HFFc6 (cell line): Measurements from ENCODE around the gene MGAT4B. TPM values are rescaled to one million over a fixed set of nuclear protein-coding genes. Genes with fewer than 3 reads are reported as not detected.

ENCODE experiments used
- DNase-seq: peaks from one replicate; pipeline ENCODE4 v3.0.0-alpha.2; 2018
- H3K27ac Mint-ChIP-seq: 2 replicates; pipeline ENCODE4 v1.8.0; 2020; ENCODE audit warnings: mild to moderate bottlenecking, mixed read lengths
- H3K27me3 Mint-ChIP-seq: 2 replicates; pipeline ENCODE4 v1.8.0; 2021; ENCODE audit warnings: mild to moderate bottlenecking, moderate library complexity, mixed read lengths; ENCODE audit not compliant: insufficient read depth
- H3K36me3 Mint-ChIP-seq: 2 replicates; pipeline ENCODE4 v1.8.0; 2021; ENCODE audit warnings: low read depth, mixed read lengths
- H3K4me1 Mint-ChIP-seq: 2 replicates; pipeline ENCODE4 v1.8.0; 2020; ENCODE audit warnings: low read depth, mixed read lengths
- H3K4me3 Mint-ChIP-seq: 2 replicates; pipeline ENCODE4 v1.8.0; 2020; ENCODE audit warnings: mild to moderate bottlenecking, moderate library complexity, mixed read lengths
- H3K9me3 Mint-ChIP-seq: 2 replicates; pipeline ENCODE4 v1.8.0; 2020; ENCODE audit warnings: mild to moderate bottlenecking, mixed read lengths
- total RNA-seq, 6 experiments: library from RNA; stranded (reverse); fragmentation: NEBNext Ultra II Directional; extraction: Animal tissue kit (Norgen Biotek cat#: 25700); gene quantifications; 2 replicates in 1 of 6; 3 replicates in 5 of 6; pipeline ENCODE4 v1.2.3, GENCODE V29; 2021
- TF ChIP-seq, protein P1 (sequence below): fragments of 200-600 bp; sonication (generic); IDR thresholded peaks from 2 replicates; pipeline ENCODE4 v1.5.0; 2021; ENCODE audit warnings: antibody characterized with exemption, mild to moderate bottlenecking

Gene MGAT4B
- total RNA-seq, 6 experiments from 2014 or later: 129 to 166 (median 148) TPM

DNA sequence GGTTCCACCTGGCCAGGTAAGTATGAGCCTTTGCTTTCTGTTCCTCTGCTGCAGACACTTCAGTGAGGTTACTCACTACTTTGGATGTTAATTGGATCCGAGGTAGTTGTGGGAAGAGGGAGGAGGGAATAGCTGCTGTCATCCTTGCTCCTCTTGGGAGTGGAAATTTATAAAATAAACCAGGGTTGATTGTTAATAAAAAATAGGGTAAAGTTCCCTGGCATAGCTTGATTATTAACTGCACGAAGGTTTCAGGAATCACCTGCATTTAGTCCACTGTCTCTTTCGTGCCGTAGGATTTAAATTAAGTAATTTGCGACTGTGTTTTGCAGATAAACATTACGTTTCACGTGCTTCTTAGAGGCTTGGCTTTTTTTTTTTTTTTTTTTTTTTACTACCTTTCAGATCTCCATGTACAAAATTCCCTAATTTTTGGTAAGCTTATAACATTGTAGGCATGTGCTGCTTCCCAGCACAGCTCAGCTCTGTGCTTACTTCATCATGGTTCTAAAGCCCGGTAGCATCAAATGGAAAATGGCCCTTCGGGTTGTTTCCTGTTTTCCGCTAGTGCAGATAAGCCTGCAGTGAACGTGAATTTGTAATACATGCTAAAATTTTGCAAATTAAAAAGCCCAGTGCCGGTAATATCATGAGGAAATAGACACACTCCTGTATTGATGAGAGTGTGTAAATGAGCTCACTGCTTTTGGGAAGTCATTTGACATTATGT, 39.8 kb downstream of the MGAT4B start:
- H3K4me1 Mint-ChIP-seq: peaks cover 57% of the 10 kb centered on the region
- H3K4me3 Mint-ChIP-seq: peak overlapping the region; percentile 56
- no peaks in the 10 kb centered on the region for H3K9me3 Mint-ChIP-seq
- no peak for DNase-seq
- TF ChIP-seq, protein P1, sequence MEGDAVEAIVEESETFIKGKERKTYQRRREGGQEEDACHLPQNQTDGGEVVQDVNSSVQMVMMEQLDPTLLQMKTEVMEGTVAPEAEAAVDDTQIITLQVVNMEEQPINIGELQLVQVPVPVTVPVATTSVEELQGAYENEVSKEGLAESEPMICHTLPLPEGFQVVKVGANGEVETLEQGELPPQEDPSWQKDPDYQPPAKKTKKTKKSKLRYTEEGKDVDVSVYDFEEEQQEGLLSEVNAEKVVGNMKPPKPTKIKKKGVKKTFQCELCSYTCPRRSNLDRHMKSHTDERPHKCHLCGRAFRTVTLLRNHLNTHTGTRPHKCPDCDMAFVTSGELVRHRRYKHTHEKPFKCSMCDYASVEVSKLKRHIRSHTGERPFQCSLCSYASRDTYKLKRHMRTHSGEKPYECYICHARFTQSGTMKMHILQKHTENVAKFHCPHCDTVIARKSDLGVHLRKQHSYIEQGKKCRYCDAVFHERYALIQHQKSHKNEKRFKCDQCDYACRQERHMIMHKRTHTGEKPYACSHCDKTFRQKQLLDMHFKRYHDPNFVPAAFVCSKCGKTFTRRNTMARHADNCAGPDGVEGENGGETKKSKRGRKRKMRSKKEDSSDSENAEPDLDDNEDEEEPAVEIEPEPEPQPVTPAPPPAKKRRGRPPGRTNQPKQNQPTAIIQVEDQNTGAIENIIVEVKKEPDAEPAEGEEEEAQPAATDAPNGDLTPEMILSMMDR: no peak
- peak overlapping the region; percentile 93 for H3K27ac Mint-ChIP-seq
- no peaks in the 10 kb centered on the region for H3K27me3 Mint-ChIP-seq
- peaks cover 18% of the 10 kb centered on the region for H3K36me3 Mint-ChIP-seq

DNA sequence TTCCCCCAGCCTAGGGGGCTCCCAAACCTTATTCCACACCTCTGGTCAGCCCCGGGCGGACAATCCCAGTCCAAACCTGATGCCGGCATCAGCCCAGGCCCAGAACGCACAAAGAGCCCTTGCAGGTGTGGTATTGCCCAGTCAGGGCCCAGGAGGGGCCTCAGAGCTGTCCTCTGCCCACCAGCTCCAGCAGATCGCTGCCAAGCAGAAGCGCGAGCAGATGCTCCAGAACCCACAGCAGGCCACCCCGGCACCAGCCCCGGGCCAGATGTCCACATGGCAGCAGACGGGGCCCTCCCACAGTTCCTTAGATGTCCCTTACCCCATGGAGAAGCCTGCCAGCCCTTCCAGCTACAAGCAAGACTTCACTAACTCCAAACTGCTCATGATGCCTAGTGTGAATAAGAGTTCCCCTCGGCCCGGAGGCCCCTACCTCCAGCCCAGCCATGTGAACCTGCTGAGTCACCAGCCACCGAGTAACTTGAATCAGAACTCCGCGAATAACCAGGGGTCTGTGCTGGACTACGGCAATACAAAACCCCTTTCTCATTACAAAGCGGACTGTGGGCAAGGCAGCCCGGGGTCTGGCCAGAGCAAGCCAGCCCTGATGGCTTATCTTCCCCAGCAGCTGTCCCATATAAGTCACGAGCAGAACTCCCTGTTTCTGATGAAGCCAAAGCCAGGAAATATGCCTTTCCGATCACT, 40.5 kb downstream of the MGAT4B start:
- Mint-ChIP-seq H3K27ac (peak overlapping the region; percentile 93), H3K27me3 (no peaks in the 10 kb centered on the region), H3K4me3 (peak overlapping the region; percentile 70), H3K9me3 (no peaks in the 10 kb centered on the region), H3K36me3 (peaks cover 18% of the 10 kb centered on the region), H3K4me1 (peaks cover 63% of the 10 kb centered on the region)
- TF ChIP-seq, protein P1: no peak
- DNase-seq: no peak

DNA sequence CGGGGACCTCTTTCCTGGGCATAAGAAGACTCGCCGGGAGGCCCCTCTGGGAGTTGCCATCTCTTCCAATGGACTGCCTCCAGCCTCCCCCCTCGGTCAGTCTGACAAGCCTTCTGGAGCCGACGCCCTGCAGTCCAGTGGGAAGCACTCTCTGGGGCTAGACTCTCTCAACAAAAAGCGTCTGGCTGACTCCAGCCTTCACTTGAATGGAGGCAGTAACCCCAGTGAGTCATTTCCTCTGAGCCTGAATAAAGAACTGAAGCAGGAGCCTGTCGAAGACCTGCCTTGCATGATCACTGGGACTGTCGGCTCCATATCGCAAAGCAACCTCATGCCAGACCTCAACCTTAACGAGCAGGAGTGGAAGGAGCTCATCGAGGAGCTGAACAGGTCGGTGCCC, 41.3 kb downstream of the MGAT4B start:
- Mint-ChIP-seq H3K4me3 (peak overlapping the region; percentile 70), H3K27me3 (no peaks in the 10 kb centered on the region), H3K27ac (peak overlapping the region; percentile 93), H3K36me3 (peaks cover 18% of the 10 kb centered on the region), H3K9me3 (no peaks in the 10 kb centered on the region), H3K4me1 (peaks cover 67% of the 10 kb centered on the region)
- peak; percentile 83 for DNase-seq
- TF ChIP-seq, protein P1: no peak

DNA sequence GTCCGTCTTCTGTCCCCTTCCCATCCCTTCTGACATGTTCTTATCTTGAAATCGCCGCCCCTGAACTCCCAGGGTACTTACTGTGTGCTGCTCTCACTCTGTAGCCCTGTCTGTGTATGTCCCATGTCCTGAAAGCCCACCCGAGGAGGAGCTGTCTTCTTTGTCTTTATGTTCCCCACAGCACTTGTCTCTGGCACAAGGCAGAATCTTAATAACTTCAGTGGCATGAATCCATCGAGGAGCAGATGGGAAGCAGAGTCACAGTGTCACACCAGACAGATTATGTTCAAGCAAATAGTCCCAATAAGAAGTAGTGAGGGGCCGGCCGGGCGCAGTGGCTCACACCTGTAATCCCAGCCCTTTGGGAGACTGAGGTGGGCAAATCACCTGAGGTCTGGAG, 42.6 kb downstream of the MGAT4B start:
- no peaks in the 10 kb centered on the region for H3K27me3 Mint-ChIP-seq
- H3K27ac Mint-ChIP-seq: peak overlapping the region; percentile 93
- peaks cover 15% of the 10 kb centered on the region for H3K36me3 Mint-ChIP-seq
- TF ChIP-seq, protein P1: no peak
- H3K4me1 Mint-ChIP-seq: peaks cover 80% of the 10 kb centered on the region
- no peaks in the 10 kb centered on the region for H3K9me3 Mint-ChIP-seq
- no peak for DNase-seq
- peak overlapping the region; percentile 44 for H3K4me3 Mint-ChIP-seq

DNA sequence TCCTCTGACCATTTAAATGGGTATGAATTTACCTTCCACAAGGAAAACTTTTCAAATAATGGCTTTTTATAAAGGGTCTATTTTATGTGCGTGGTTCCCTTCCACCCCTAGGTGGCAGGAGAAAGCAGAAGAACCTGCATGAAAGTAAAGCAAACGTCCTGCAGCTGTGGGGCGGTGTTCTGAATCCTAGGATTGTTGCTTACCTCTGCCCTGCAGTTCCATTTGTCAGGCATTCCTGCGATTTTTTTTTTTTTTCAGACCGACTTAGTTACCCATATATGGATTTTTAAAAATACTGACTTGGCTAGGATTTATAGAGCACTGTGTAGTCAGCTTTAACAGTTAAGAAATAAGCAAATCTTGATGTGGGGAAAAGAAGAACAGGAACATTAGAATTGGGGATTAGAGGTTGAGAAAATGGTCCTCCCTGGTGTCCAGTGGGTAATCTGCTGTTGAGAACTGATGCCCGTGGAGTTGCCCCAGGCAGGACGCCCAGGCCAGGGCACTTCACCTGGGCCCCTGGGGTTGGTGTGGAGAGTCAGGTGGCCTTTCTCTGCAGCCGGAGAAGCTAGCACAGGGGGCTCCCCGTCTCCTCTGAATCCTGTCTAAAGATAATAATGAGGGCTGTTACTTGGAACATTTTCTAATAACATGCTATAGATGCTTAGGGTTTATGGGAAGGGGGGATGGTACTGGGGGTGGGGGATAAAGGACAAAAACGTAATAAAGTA, 43.3 kb downstream of the MGAT4B start:
- H3K27me3 Mint-ChIP-seq: no peaks in the 10 kb centered on the region
- TF ChIP-seq, protein P1: peak; percentile 92
- H3K27ac Mint-ChIP-seq: peak overlapping the region; percentile 93
- peak overlapping the region; percentile 44 for H3K4me3 Mint-ChIP-seq
- DNase-seq: peak; percentile 82
- peaks cover 12% of the 10 kb centered on the region for H3K36me3 Mint-ChIP-seq
- H3K4me1 Mint-ChIP-seq: peaks cover 82% of the 10 kb centered on the region
- no peaks in the 10 kb centered on the region for H3K9me3 Mint-ChIP-seq
